Peyer's patch (tissue), 4 donors: Measurements from ENCODE around the gene CRPPA.

Experiments used
- CTCF ChIP-seq, 6 experiments: fragments of 450-650 bp in 4 of 6; fragments of 200-600 bp in 2 of 6; sonication (generic) in 1 of 6; IDR thresholded peaks; one replicate each; pipeline ENCODE4 v1.5.1; 2017 to 2019; ENCODE audit warnings: antibody characterized with exemption in 6 of 6, mild to moderate bottlenecking in 3 of 6, moderate library complexity in 1 of 6
- POLR2A ChIP-seq, 2 donors: fragments of 450-650 bp; IDR thresholded peaks; one replicate each; pipeline ENCODE4 v1.5.1; 2017; ENCODE audit warnings: antibody characterized with exemption in 2 of 2, mild to moderate bottlenecking in 2 of 2, moderate library complexity in 2 of 2

GRCh38 chr7:16404636-16405035 lies 16.7 kb downstream of the CRPPA start:
- TF ChIP-seq CTCF (IDR thresholded peaks at IDR 0.05) (no peak), POLR2A (IDR thresholded peaks at IDR 0.05) (no peak)
